Activated T-cell treated with anti-CD3 and anti-CD28 coated beads, Interleukin-2, amount 50 U/mL, for 1 hour (primary cell): ENCODE results near the gene RHBDD1.

Source experiments
- DNase-seq: peaks from one replicate; pipeline ENCODE4 v3.0.0-alpha.2; 2020

The RHBDD1 gene

GRCh38 chr2:226835796-226836547, at the start of gene RHBDD1:
TSS of gene RHBDD1 (plus strand) at chr2:226836054. CDS start at chr2:226864694, 28,640 bp downstream.
- peak; percentile 95 for DNase-seq

GRCh38 chr2:226788064-226788463, 47.8 kb upstream of the RHBDD1 start:
- no peak for DNase-seq

GRCh38 chr2:226788881-226789490, 46.9 kb upstream of the RHBDD1 start:
- no peak for DNase-seq

GRCh38 chr2:226790011-226790410, 45.8 kb upstream of the RHBDD1 start:
- no peak for DNase-seq

- DNase-seq = no peak
Observed at GRCh38 chr2:226790431-226790830, 45.4 kb upstream of the RHBDD1 start.

- DNase-seq = no peak
Observed at GRCh38 chr2:226791056-226791486, 44.8 kb upstream of the RHBDD1 start.

- DNase-seq = peak; percentile 94
Observed at GRCh38 chr2:226791487-226792081, 44.3 kb upstream of the RHBDD1 start.

- DNase-seq = no peak
Observed at GRCh38 chr2:226792155-226792881, 43.5 kb upstream of the RHBDD1 start.

- no peak for DNase-seq
Observed at GRCh38 chr2:226793646-226794045, 42.2 kb upstream of the RHBDD1 start.

GRCh38 chr2:226794196-226794661, 41.6 kb upstream of the RHBDD1 start:
- DNase-seq = no peak

GRCh38 chr2:226794751-226795171, 41.1 kb upstream of the RHBDD1 start:
- no peak for DNase-seq

GRCh38 chr2:226795281-226796011, 40.4 kb upstream of the RHBDD1 start:
- no peak for DNase-seq

- peak; percentile 19 for DNase-seq
Observed at GRCh38 chr2:226796012-226796839, 39.6 kb upstream of the RHBDD1 start.

GRCh38 chr2:226796840-226797288, 39.0 kb upstream of the RHBDD1 start:
- peak; percentile 18 for DNase-seq

- DNase-seq = no peak
Observed at GRCh38 chr2:226797289-226797988, 38.4 kb upstream of the RHBDD1 start.

- DNase-seq = no peak
Observed at GRCh38 chr2:226797989-226798421, 37.8 kb upstream of the RHBDD1 start.

GRCh38 chr2:226798422-226799210, 37.2 kb upstream of the RHBDD1 start:
- DNase-seq = peak; percentile 64

- peak; percentile 73 for DNase-seq
Observed at GRCh38 chr2:226799211-226799975, 36.5 kb upstream of the RHBDD1 start, which contains the start of gene IRS1. TSS of gene IRS1 (minus strand) at chr2:226799820. CDS start at chr2:226798738, 1,082 bp downstream.
